SK-N-SH (cell line): ENCODE measurements around the gene TBRG4. TPM values are rescaled to one million over a fixed set of nuclear protein-coding genes. Genes with fewer than 3 reads are reported as not detected.

Experiments
- CTCF ChIA-PET: fragments of 300-600, 350-600 bp; formaldehyde crosslinking; extraction: SDS; loops from one replicate; lab custom pipeline; 2021; lab: Yijun Ruan, JAX
- POLR2A ChIA-PET: fragments of 350-600 bp; sonication (Branson Sonifier 250); formaldehyde crosslinking; extraction: SDS; loops from one replicate; lab custom pipeline; 2020; ENCODE audit warnings: antibody characterized with exemption, inconsistent platforms; lab: Yijun Ruan, JAX
- DNase-seq: peaks from one replicate; pipeline ENCODE4 v3.0.0; 2012
- H2AFZ ChIP-seq: fragments of 200-600 bp; sonication (generic); 2 replicates; pipeline ENCODE4 v1.8.1; 2016; ENCODE audit warnings: antibody characterized with exemption, mild to moderate bottlenecking, low read depth
- H3F3A ChIP-seq: fragments of 200-600 bp; sonication (generic); replicated peaks from 2 replicates; pipeline ENCODE3; 2016; ENCODE audit warnings: antibody characterized with exemption, mild to moderate bottlenecking; ENCODE audit not compliant: insufficient read depth
- H3K27ac ChIP-seq, 2 experiments: fragments of 200-500 bp in 1 of 2; fragments of 200-600 bp in 1 of 2; sonication (Bioruptor generic) in 1 of 2; sonication (generic), shearing (Covaris generic) in 1 of 2; 2 replicates each; pipeline versions ENCODE4 v1.5.1 to v1.6.1; 2014 to 2016; ENCODE audit warnings: low read depth in 2 of 2, inconsistent platforms in 1 of 2, low read length in 1 of 2, mild to moderate bottlenecking in 1 of 2, mixed read lengths in 1 of 2
- H3K27me3 ChIP-seq: fragments of 200-600 bp; sonication (generic), shearing (Covaris generic); 2 replicates; pipeline ENCODE4 v1.6.1; 2016; ENCODE audit warnings: mixed run types; ENCODE audit not compliant: insufficient read depth
- H3K36me3 ChIP-seq, 2 experiments: fragments of 200-500 bp in 1 of 2; fragments of 200-600 bp in 1 of 2; sonication (Bioruptor generic) in 1 of 2; sonication (generic) in 1 of 2; replicated peaks in 1 of 2; 2 replicates each; pipeline versions ENCODE3 to v1.5.1; 2014 to 2016; ENCODE audit warnings: low read length in 1 of 2, mild to moderate bottlenecking in 1 of 2; ENCODE audit not compliant: insufficient read depth in 2 of 2, control insufficient read depth in 1 of 2
- H3K4me1 ChIP-seq, 2 experiments: fragments of 200-500 bp in 1 of 2; fragments of 200-600 bp in 1 of 2; sonication (Bioruptor generic) in 1 of 2; sonication (generic), shearing (Covaris generic) in 1 of 2; 2 replicates each; pipeline versions ENCODE4 v1.5.1 to v1.6.1; 2014 to 2016; ENCODE audit warnings: low read depth in 1 of 2, low read length in 1 of 2, mixed run types in 1 of 2; ENCODE audit not compliant: insufficient read depth in 2 of 2, control insufficient read depth in 1 of 2
- H3K4me2 ChIP-seq: fragments of 200-600 bp; sonication (generic), shearing (Covaris generic); 2 replicates; pipeline ENCODE4 v1.6.1; 2017; ENCODE audit warnings: mixed run types
- H3K4me3 ChIP-seq, 2 experiments: fragments of 200-500 bp in 1 of 2; fragments of 200-600 bp in 1 of 2; sonication (Bioruptor generic) in 1 of 2; sonication (generic), shearing (Covaris generic) in 1 of 2; 2 replicates each; pipeline versions ENCODE4 v1.5.1 to v1.8.1; 2014 to 2016; ENCODE audit warnings: low read depth in 2 of 2, inconsistent platforms in 1 of 2, low read length in 1 of 2, mild to moderate bottlenecking in 1 of 2, mixed read lengths in 1 of 2, moderate library complexity in 1 of 2
- H3K79me2 ChIP-seq: fragments of 200-600 bp; sonication (generic); 2 replicates; pipeline ENCODE4 v1.8.1; 2017; ENCODE audit warnings: mild to moderate bottlenecking; ENCODE audit not compliant: insufficient read depth
- H3K9ac ChIP-seq: fragments of 200-600 bp; sonication (generic); 2 replicates; pipeline ENCODE4 v1.6.1; 2017; ENCODE audit warnings: mixed run types
- H3K9me2 ChIP-seq: fragments of 200-600 bp; sonication (generic); 2 replicates; pipeline ENCODE4 v1.6.1; 2017; ENCODE audit warnings: mixed run types
- H3K9me3 ChIP-seq: fragments of 200-600 bp; sonication (generic); 2 replicates; pipeline ENCODE4 v1.6.1; 2017; ENCODE audit warnings: mixed run types, mild to moderate bottlenecking, moderate library complexity
- H4K20me1 ChIP-seq: fragments of 200-600 bp; sonication (generic); 2 replicates; pipeline ENCODE4 v1.6.1; 2017; ENCODE audit warnings: mild to moderate bottlenecking, mixed run types; ENCODE audit not compliant: insufficient read depth
- CHD2 ChIP-seq: fragments of 150-350 bp; IDR thresholded peaks from 2 replicates; pipeline ENCODE4 v1.6.1; 2018; ENCODE audit warnings: low read length; ENCODE audit not compliant: partially characterized antibody
- FOSL2 ChIP-seq: IDR thresholded peaks from 2 replicates; pipeline ENCODE4 v1.4.0; 2012; ENCODE audit warnings: low read depth, mild to moderate bottlenecking, moderate library complexity, borderline replicate concordance
- GATA2 ChIP-seq: sonication (generic); formaldehyde crosslinking; IDR thresholded peaks from 2 replicates; pipeline ENCODE4 v1.5.0; 2020; ENCODE audit warnings: mild to moderate bottlenecking, missing genetic modification reagents
- MAX ChIP-seq: IDR thresholded peaks from 2 replicates; pipeline ENCODE4 v1.4.0; 2012; ENCODE audit warnings: low read depth
- MEF2A ChIP-seq: IDR thresholded peaks from 2 replicates; pipeline ENCODE4 v1.4.0; 2012; ENCODE audit warnings: low read depth, borderline replicate concordance
- RAD21 ChIP-seq: IDR thresholded peaks from 2 replicates; pipeline ENCODE4 v1.6.1; 2012; ENCODE audit warnings: mild to moderate bottlenecking, low read length
- REST ChIP-seq: IDR thresholded peaks from 2 replicates; pipeline ENCODE4 v1.6.1; 2012; ENCODE audit warnings: mild to moderate bottlenecking, low read depth, low read length, moderate library complexity
- RFX5 ChIP-seq: IDR thresholded peaks from 2 replicates; pipeline ENCODE4 v1.6.1; 2012; ENCODE audit warnings: mild to moderate bottlenecking, improper control_type of control experiment, low read length
- SIN3A ChIP-seq: IDR thresholded peaks from 2 replicates; pipeline ENCODE4 v1.6.1; 2012; ENCODE audit warnings: low read depth, mild to moderate bottlenecking, low read length, moderate library complexity, borderline replicate concordance
- TEAD4 ChIP-seq: IDR thresholded peaks from 2 replicates; pipeline ENCODE4 v1.4.0; 2012; ENCODE audit warnings: mild to moderate bottlenecking, borderline replicate concordance; ENCODE audit not compliant: insufficient read depth
- WGBS: methylation state at CpG from one replicate; pipeline ENCODE4 v1.1.6; 2017; ENCODE audit warnings: low lambda C conversion rate; 5-methylcytosine and 5-hydroxymethylcytosine counted together
- polyA plus RNA-seq, 3 experiments: library from polyadenylated mRNA; depleted of rRNA; stranded (reverse); fragments of >200 nt; gene quantifications; 2 replicates each; pipeline ENCODE4 v1.2.3, GENCODE V29; 2012
- TF ChIP-seq, protein P1 (sequence below): fragments of 150-350 bp; IDR thresholded peaks from 2 replicates; pipeline ENCODE4 v1.6.1; 2017; ENCODE audit warnings: antibody characterized with exemption, low read length, low read depth, borderline replicate concordance
- TF ChIP-seq, protein P2 (sequence below): IDR thresholded peaks from 2 replicates; pipeline ENCODE4 v1.4.0; 2012; ENCODE audit warnings: low read depth, borderline replicate concordance

Gene TBRG4
- polyA plus RNA-seq, 1 of the 3 experiments (the other 2 are of a cell fraction) = 76.2 TPM

DNA sequence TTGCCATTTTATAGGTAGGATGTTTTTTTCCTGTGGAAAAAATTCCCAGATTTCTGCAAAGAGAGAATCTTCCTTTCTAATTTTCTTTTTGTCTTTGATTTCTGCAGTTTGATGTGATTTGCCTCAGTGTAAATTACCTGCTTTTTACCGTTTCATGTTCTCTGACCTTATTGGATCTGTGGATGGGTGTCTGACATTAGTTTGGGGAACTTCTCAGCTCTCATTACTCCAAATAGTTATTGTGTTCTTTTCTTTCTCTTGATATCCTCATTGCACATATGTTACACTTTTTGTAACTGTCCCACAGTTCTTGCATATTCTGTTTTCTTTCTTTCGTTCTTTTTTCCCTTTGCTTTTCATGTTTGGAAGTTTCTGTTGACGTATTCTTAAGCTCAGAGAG is 51.2 kb downstream of the TBRG4 start:
- H2AFZ ChIP-seq = no peak overlapping the region
- H3F3A ChIP-seq = no peaks in the 10 kb centered on the region
- no peaks in the 10 kb centered on the region for H3K27me3 ChIP-seq
- H3K36me3 ChIP-seq = peaks cover 15 to 22% of the 10 kb centered on the region in 2 experiments
- POLR2A ChIA-PET = no interaction called here
- H3K4me1 ChIP-seq = peaks cover 0 to 2% of the 10 kb centered on the region in 2 experiments; a peak in 1 of 4 replicates
- TF ChIP-seq MAX (no peak), TEAD4 (no peak), MEF2A (no peak), RAD21 (no peak), RFX5 (no peak), SIN3A (no peak), CHD2 (no peak), GATA2 (CRISPR knock-in tag) (no peak)
- TF ChIP-seq, protein P1, sequence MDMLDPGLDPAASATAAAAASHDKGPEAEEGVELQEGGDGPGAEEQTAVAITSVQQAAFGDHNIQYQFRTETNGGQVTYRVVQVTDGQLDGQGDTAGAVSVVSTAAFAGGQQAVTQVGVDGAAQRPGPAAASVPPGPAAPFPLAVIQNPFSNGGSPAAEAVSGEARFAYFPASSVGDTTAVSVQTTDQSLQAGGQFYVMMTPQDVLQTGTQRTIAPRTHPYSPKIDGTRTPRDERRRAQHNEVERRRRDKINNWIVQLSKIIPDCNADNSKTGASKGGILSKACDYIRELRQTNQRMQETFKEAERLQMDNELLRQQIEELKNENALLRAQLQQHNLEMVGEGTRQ = no peak
- H3K4me3 ChIP-seq = no peak overlapping the region
- H3K4me2 ChIP-seq = no peak overlapping the region
- no peaks in the 10 kb centered on the region for H3K9me3 ChIP-seq
- peaks cover 29% of the 10 kb centered on the region for H4K20me1 ChIP-seq
- CTCF ChIA-PET = interaction anchor here (1.5 kb wide), 1 partner anchor 52 kb away, joined by 5 read pairs; no protein-coding TSS in a partner anchor
- WGBS = 96% methylated on average over 3 of the region's 3 CpGs
- no peak overlapping the region for H3K9ac ChIP-seq
- no peak overlapping the region for H3K27ac ChIP-seq
- no peaks in the 10 kb centered on the region for H3K9me2 ChIP-seq
- H3K79me2 ChIP-seq = peaks cover 92% of the 10 kb centered on the region
- no peak for DNase-seq

GRCh38 chr7:45057878-45058277 is 53.6 kb downstream of the TBRG4 start:
- no peaks in the 10 kb centered on the region for H3F3A ChIP-seq
- H4K20me1 ChIP-seq = peaks cover 26% of the 10 kb centered on the region
- H3K4me3 ChIP-seq = no peak overlapping the region
- no peak overlapping the region for H3K9ac ChIP-seq
- no peak overlapping the region for H3K4me2 ChIP-seq
- H3K36me3 ChIP-seq = peaks cover 4% of the 10 kb centered on the region in 2 experiments
- POLR2A ChIA-PET = no interaction called here
- peaks cover 0 to 2% of the 10 kb centered on the region in 2 experiments; a peak in 1 of 4 replicates for H3K4me1 ChIP-seq
- H3K79me2 ChIP-seq = peaks cover 76% of the 10 kb centered on the region
- no peaks in the 10 kb centered on the region for H3K27me3 ChIP-seq
- no peak for TF ChIP-seq FOSL2
- TF ChIP-seq, all 33 proteins: peak for 0
- Histone ChIP-seq H3K27ac (no peak overlapping the region), H3K9me2 (no peaks in the 10 kb centered on the region), H3K9me3 (no peaks in the 10 kb centered on the region), H2AFZ (no peak overlapping the region)
- no peak for DNase-seq
- CTCF ChIA-PET = no interaction called here
- 99% methylated on average over 5 of the region's 5 CpGs for WGBS

DNA sequence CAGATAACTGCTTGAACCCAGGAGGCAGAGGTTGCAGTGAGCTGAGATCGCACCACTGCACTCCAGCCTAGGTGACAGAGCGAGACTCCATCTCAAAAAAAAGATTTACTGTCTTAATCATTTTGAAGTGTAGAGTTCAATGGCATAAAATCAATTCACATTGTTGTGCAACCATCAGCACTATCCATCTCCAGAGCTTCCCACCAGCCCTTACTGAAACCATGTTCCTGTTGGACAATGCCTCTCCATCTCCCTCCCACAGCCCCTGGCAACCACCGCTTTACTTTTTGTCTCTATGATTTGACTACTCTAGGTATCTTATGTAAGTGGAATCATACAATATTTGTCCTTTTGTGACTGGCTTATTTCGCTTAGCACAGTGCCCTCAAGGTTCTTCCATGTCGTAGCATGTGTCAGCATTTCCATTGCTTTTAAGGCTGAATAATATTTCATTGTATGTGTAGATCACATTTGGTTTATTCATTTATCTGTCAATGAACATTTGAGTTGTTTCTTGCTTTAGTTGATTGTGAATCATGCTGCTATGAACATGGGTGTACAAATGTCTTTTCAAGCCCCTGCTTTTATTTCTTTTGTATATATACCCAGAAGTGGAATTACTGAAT is 55.8 kb downstream of the TBRG4 start:
- no peak for DNase-seq
- H3F3A ChIP-seq = no peaks in the 10 kb centered on the region
- POLR2A ChIA-PET = no interaction called here
- H3K4me2 ChIP-seq = no peak overlapping the region
- H3K79me2 ChIP-seq = peaks cover 54% of the 10 kb centered on the region
- H3K36me3 ChIP-seq = peaks cover 0 to 16% of the 10 kb centered on the region in 2 experiments
- 0 out of 2 replicates have a peak, but pooled peaks cover 6% of the 10 kb centered on the region for H4K20me1 ChIP-seq
- H3K9ac ChIP-seq = no peak overlapping the region
- CTCF ChIA-PET = interaction anchor here (1.7 kb wide), 1 partner anchor 14 kb away, joined by 5 read pairs; no protein-coding TSS in a partner anchor
- 98% methylated on average over 5 of the region's 5 CpGs for WGBS
- no peak overlapping the region for H2AFZ ChIP-seq
- no peaks in the 10 kb centered on the region for H3K9me2 ChIP-seq
- no peak overlapping the region for H3K27ac ChIP-seq
- no peak overlapping the region for H3K4me3 ChIP-seq
- H3K27me3 ChIP-seq = no peaks in the 10 kb centered on the region
- peaks cover 0 to 2% of the 10 kb centered on the region in 2 experiments; a peak in 1 of 4 replicates for H3K4me1 ChIP-seq
- H3K9me3 ChIP-seq = no peaks in the 10 kb centered on the region
- TF ChIP-seq, protein P1 = no peak
- TF ChIP-seq REST (no peak), GATA2 (CRISPR knock-in tag) (no peak)
- TF ChIP-seq, protein P2, sequence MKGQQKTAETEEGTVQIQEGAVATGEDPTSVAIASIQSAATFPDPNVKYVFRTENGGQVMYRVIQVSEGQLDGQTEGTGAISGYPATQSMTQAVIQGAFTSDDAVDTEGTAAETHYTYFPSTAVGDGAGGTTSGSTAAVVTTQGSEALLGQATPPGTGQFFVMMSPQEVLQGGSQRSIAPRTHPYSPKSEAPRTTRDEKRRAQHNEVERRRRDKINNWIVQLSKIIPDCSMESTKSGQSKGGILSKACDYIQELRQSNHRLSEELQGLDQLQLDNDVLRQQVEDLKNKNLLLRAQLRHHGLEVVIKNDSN = no peak
